GM12892 (cell line): Measurements from ENCODE around the gene HELB.

Experiments used
- DNase-seq: peaks from one replicate; pipeline ENCODE4 v3.0.0; 2011; ENCODE audit not compliant: insufficient read length
- FAIRE-seq: peaks from 2 replicates; lab custom pipeline; 2011; peaks lifted over from hg19 to GRCh38; lab: Jason Lieb, UNC
- POLR2A ChIP-seq: IDR thresholded peaks from 2 replicates; pipeline ENCODE4 v1.6.1; 2011; ENCODE audit warnings: low read depth, low read length, control low read depth
- POLR2AphosphoS5 ChIP-seq: IDR thresholded peaks from 2 replicates; pipeline ENCODE4 v1.6.1; 2011; ENCODE audit warnings: low read depth, low read length, control low read depth
- TAF1 ChIP-seq: IDR thresholded peaks from 2 replicates; pipeline ENCODE4 v1.6.1; 2011; ENCODE audit warnings: low read depth, mild to moderate bottlenecking, control low read depth, low read length, borderline replicate concordance

The HELB gene

GRCh38 chr12:66337381-66338010 is 35.2 kb downstream of the HELB start:
- TF ChIP-seq POLR2A: no peak
- TF ChIP-seq TAF1: no peak
- no peak for TF ChIP-seq POLR2AphosphoS5
- DNase-seq (no peak), FAIRE-seq (no peak)

GRCh38 chr12:66340131-66340530 is 37.8 kb downstream of the HELB start:
- DNase-seq: no peak
- no peak for FAIRE-seq
- no peak for TF ChIP-seq POLR2AphosphoS5

DNA sequence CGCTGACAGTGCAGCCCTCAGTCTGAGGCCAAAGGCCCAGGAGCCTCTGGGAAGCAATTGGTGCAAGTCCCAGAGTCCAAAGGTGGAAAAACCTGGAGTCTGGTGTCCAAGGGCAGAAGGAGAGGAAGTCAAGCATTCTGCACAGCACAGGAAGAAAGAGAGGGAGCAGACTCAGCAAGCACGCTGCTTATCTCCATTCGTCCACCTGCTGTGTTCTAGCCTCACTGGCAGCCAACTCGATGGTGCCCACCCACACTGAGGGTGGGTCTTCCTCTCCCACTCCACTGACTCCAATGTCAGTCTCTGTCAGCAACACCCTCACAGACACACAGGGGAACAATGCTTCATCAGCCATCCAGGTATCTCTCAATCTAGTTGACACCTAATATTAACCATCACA is 38.8 kb downstream of the HELB start:
- TF ChIP-seq POLR2AphosphoS5 (no peak), POLR2A (no peak), TAF1 (no peak)
- no peak for DNase-seq
- FAIRE-seq: no peak

DNA sequence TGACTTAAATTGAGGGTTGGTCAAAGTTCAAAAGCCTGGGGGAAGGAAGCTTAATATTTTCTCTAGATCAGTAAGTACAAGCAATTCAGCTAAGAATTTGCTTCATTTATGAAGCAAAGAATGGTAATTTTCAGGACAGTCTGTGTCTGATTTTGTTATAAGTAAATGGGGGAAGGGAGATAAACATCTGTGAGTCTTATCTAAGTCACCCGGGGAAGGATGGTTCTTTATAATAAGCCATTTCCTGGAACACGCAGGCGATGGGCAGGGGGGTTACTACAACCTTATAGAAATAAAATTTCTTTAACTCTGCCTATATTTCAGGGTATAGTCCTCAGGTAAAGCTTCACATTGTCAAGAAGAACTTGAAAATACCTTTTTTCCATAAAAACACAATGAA is 42.9 kb downstream of the HELB start:
- TF ChIP-seq POLR2AphosphoS5: no peak
- no peak for TF ChIP-seq TAF1
- TF ChIP-seq POLR2A: no peak
- no peak for DNase-seq
- no peak for FAIRE-seq

GRCh38 chr12:66345956-66346355 is 43.7 kb downstream of the HELB start:
- no peak for DNase-seq
- TF ChIP-seq POLR2A (no peak), POLR2AphosphoS5 (no peak), TAF1 (no peak)
- no peak for FAIRE-seq

- TF ChIP-seq POLR2AphosphoS5 (no peak), POLR2A (no peak), TAF1 (no peak)
- DNase-seq: no peak
- no peak for FAIRE-seq
These were observed 49.0 kb downstream of the HELB start for GRCh38 chr12:66351301-66351700.

GRCh38 chr12:66352197-66352596 is 49.9 kb downstream of the HELB start:
- FAIRE-seq: no peak
- no peak for DNase-seq
- TF ChIP-seq TAF1: no peak
- TF ChIP-seq POLR2A: no peak
- TF ChIP-seq POLR2AphosphoS5: no peak

- no peak for TF ChIP-seq TAF1
- TF ChIP-seq POLR2A: no peak
- no peak for TF ChIP-seq POLR2AphosphoS5
- no peak for DNase-seq
- FAIRE-seq: no peak
These were observed 50.6 kb downstream of the HELB start for GRCh38 chr12:66352899-66353298.

DNA sequence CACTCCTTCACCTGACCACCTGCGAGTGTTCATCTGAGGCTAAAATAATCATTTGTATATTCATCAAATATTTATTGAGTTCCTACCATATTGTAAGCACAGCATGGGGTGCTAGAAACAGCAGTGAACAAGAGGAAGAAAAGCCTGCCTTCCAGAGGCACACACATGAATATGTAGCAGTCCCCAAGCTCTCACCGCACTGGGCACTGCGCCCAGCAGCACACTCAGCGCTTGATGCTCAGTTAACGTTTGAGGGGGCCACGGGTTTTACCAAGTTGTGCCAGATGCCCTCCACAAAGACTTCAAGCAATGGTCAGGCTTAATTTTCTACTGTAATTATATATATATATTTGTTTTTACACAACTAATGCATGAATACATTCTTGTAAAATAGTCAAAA is 52.0 kb downstream of the HELB start:
- no peak for TF ChIP-seq POLR2A
- no peak for TF ChIP-seq TAF1
- TF ChIP-seq POLR2AphosphoS5: no peak
- FAIRE-seq: no peak
- no peak for DNase-seq

DNA sequence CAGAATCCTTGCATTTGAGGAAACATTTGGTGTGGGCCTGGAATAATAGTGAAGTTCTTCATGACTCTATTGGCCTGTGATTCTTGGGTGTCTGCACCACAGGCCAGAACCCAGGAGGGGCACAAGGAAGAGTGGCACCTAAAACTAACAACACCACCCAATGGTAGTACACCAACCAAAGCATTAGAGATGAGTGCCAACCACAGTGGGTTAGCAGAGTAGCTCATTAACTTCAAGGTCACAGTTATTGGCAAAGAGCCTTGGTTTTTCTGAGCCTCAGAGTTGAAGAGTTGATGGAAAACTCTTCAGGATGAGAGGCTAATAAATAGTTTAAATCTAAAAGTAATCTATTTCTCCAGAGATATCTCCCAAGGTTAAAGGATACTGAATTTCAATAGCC is 57.0 kb downstream of the HELB start:
- DNase-seq: no peak
- no peak for FAIRE-seq
- TF ChIP-seq TAF1 (no peak), POLR2AphosphoS5 (no peak), POLR2A (no peak)

- TF ChIP-seq TAF1 (no peak), POLR2A (no peak), POLR2AphosphoS5 (no peak)
- DNase-seq: no peak
- no peak for FAIRE-seq
These were observed 59.4 kb downstream of the HELB start for GRCh38 chr12:66361703-66362102.

DNA sequence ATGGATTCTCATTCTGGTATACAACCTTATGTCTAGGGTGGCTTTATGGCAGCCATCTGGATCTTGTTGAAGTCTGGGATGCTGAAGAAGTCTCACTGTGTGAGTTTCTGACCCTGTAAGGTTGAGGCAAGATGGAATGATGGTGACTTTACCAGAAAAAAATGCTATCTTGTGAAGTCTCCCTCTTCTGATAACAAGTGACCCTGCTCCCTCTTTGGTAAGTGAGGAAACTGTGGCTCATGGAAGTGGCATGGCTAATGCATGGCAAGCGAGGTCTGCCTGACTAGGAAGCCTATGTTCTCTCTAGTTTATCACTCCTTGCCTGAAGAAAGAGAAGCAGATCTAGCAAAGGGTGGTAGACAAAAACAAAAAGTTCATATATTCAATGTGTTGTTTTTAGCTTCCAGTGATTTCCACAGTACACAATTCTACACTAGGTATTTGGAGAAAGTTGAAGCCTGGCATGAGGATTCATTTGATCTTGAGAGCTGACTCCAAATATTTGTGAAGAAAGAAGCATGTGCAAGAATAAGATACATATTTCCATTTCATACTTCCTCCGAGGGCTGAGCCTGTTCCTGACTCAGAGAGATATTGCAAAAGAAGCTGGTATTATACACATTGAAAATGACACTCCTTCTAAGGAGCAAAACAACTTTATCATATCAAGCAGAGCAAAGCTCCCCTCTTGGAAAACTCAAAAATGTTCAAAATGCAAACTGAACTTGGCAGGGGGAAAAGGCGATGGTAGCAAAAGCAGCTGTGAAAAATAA is 63.6 kb downstream of the HELB start:
- no peak for TF ChIP-seq POLR2A
- TF ChIP-seq TAF1: no peak
- no peak for DNase-seq

More for the DNA sequence above, 63.6 kb downstream of the HELB start:
- FAIRE-seq: no peak
